ENCODE measurements around the gene RYR3. TPM values are rescaled to one million over a fixed set of nuclear protein-coding genes. Genes with fewer than 3 reads are reported as not detected.

RYR3 gene
- total RNA-seq, 1 experiment from 2014 or later: not detected

GRCh38 chr15:33706173-33706572 is 395.4 kb downstream of the RYR3 start:
- CTCF ChIA-PET: no interaction called here
- TF ChIP-seq EZH2 (IDR thresholded peaks at IDR 0.05; ENCODE audit: borderline replicate concordance, low read depth, low read length, poor library complexity, severe bottlenecking): no peak
- no peak for TF ChIP-seq CTCF (conservative IDR thresholded peaks at IDR 0.05; ENCODE audit: low read depth, low read length)
- no peak for DNase-seq (ENCODE audit: low spot score)
- POLR2A ChIA-PET (ENCODE audit: low non-redundant PET): no interaction called here
- no peaks in the 10 kb centered on the region for H3K4me1 ChIP-seq (ENCODE audit: insufficient read depth, low read length, poor library complexity, severe bottlenecking)
- H3K9me3 ChIP-seq (ENCODE audit: low read depth, low read length, poor library complexity, severe bottlenecking): no peaks in the 10 kb centered on the region
- no peak overlapping the region for H3K4me3 ChIP-seq (ENCODE audit: low read depth, low read length, poor library complexity, severe bottlenecking)
- H3K36me3 ChIP-seq (ENCODE audit: insufficient read depth, low read length, poor library complexity, severe bottlenecking): no peaks in the 10 kb centered on the region
- no peaks in the 10 kb centered on the region for H3K27me3 ChIP-seq (replicated peaks; ENCODE audit: insufficient read depth, low read depth, low read length, poor library complexity)
- no peak overlapping the region for H3K27ac ChIP-seq (ENCODE audit: low read depth, low read length, poor library complexity, severe bottlenecking)
- BruUV-seq (replicated peaks): no TSS peak
- intact Hi-C loops (cut with micrococcal nuclease; ENCODE audit: unreplicated experiment): loop anchor here (10.0 kb wide), 1 partner anchor 621 kb away; no protein-coding TSS in a partner anchor

DNA sequence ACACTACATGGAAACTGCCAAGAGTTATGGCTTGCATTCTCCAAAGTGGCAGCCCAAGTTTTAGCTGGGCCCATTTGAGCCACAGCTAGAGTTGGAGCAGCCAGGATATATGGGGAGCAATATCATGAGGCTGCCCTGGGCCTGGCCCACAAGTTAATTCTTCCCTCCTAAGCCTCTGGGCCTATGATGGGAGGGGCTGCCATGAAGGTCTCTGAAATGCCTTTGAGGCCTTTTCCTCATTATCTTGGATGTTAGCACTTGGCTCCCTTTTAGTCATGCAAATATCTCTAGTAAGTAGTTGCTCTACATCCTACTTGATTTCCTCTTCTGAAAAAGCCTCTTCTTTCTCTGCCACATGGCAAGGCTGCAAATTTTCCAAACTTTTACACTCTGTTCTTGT is 400.0 kb downstream of the RYR3 start:
- ChIA-PET POLR2A (ENCODE audit: low non-redundant PET) (no interaction called here), CTCF (no interaction called here)
- H3K27ac ChIP-seq (ENCODE audit: low read depth, low read length, poor library complexity, severe bottlenecking): no peak overlapping the region
- no TSS peak for BruUV-seq (replicated peaks)
- no peaks in the 10 kb centered on the region for H3K36me3 ChIP-seq (ENCODE audit: insufficient read depth, low read length, poor library complexity, severe bottlenecking)
- no peak for TF ChIP-seq EZH2 (IDR thresholded peaks at IDR 0.05; ENCODE audit: borderline replicate concordance, low read depth, low read length, poor library complexity, severe bottlenecking)
- no peak for TF ChIP-seq CTCF (conservative IDR thresholded peaks at IDR 0.05; ENCODE audit: low read depth, low read length)
- H3K4me3 ChIP-seq (ENCODE audit: low read depth, low read length, poor library complexity, severe bottlenecking): no peak overlapping the region
- no peaks in the 10 kb centered on the region for H3K27me3 ChIP-seq (replicated peaks; ENCODE audit: insufficient read depth, low read depth, low read length, poor library complexity)
- no peak for DNase-seq (ENCODE audit: low spot score)
- intact Hi-C loops (cut with micrococcal nuclease; ENCODE audit: unreplicated experiment): no loop called here
- H3K9me3 ChIP-seq (ENCODE audit: low read depth, low read length, poor library complexity, severe bottlenecking): no peaks in the 10 kb centered on the region
- H3K4me1 ChIP-seq (ENCODE audit: insufficient read depth, low read length, poor library complexity, severe bottlenecking): no peaks in the 10 kb centered on the region

- Histone ChIP-seq H3K27me3 (replicated peaks; ENCODE audit: insufficient read depth, low read depth, low read length, poor library complexity) (no peaks in the 10 kb centered on the region), H3K4me3 (ENCODE audit: low read depth, low read length, poor library complexity, severe bottlenecking) (no peak overlapping the region), H3K4me1 (ENCODE audit: insufficient read depth, low read length, poor library complexity, severe bottlenecking) (no peaks in the 10 kb centered on the region), H3K27ac (ENCODE audit: low read depth, low read length, poor library complexity, severe bottlenecking) (no peak overlapping the region), H3K36me3 (ENCODE audit: insufficient read depth, low read length, poor library complexity, severe bottlenecking) (no peaks in the 10 kb centered on the region), H3K9me3 (ENCODE audit: low read depth, low read length, poor library complexity, severe bottlenecking) (no peaks in the 10 kb centered on the region)
- ChIA-PET CTCF (no interaction called here), POLR2A (ENCODE audit: low non-redundant PET) (no interaction called here)
- TF ChIP-seq EZH2 (IDR thresholded peaks at IDR 0.05; ENCODE audit: borderline replicate concordance, low read depth, low read length, poor library complexity, severe bottlenecking) (no peak), CTCF (conservative IDR thresholded peaks at IDR 0.05; ENCODE audit: low read depth, low read length) (no peak)
- intact Hi-C loops (cut with micrococcal nuclease; ENCODE audit: unreplicated experiment): no loop called here
- DNase-seq (ENCODE audit: low spot score): no peak
- BruUV-seq (replicated peaks): no TSS peak
Measured at GRCh38 chr15:33716025-33716424, 405.3 kb downstream of the RYR3 start.

Data from A673 (cell line).